Measurements from ENCODE around the gene PBLD.

GRCh38 chr10:68296843-68297663 is 35.7 kb downstream of the PBLD start:
- TF ChIP-seq POLR2A (IDR thresholded peaks at IDR 0.05) (no peak), CTCF (IDR thresholded peaks at IDR 0.05) (no peak)

Data from esophagus squamous epithelium (tissue), 4 donors.